ENCODE results near the gene C4BPA.

C4BPA gene

DNA sequence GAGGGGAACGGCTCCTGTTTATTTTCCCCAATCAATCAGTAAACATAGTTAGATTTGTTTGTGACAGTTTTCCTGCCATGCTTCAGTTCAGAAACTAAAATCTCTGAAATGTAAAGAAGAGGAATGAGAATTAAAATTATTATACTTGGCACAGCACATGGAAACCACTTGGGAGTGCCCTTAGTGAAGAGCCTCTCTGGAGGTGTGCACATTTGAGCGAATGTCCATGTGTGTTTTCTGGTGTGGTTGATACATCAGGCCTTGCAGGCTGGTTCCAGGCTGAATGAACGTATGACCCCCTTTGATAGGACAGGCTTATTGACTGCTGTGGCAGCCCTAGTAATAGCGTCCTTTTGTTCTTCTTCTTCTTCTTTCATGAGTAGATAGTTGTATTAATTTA lies 27.1 kb downstream of the C4BPA start:
- no peaks in the 10 kb centered on the region for H3K4me1 ChIP-seq (ENCODE audit: control insufficient read depth, insufficient read depth, low read length)
- no peak overlapping the region for H3K9ac ChIP-seq (ENCODE audit: low read depth, low read length)
- H3K9me3 ChIP-seq (ENCODE audit: control insufficient read depth, insufficient read depth, low read length): no peaks in the 10 kb centered on the region
- H3K4me3 ChIP-seq (ENCODE audit: low read depth, low read length): no peak overlapping the region
- H3K36me3 ChIP-seq (ENCODE audit: control insufficient read depth, insufficient read depth, low read length): no peaks in the 10 kb centered on the region
- no peaks in the 10 kb centered on the region for H3K27me3 ChIP-seq (ENCODE audit: control insufficient read depth, insufficient read depth, low read length)

DNA sequence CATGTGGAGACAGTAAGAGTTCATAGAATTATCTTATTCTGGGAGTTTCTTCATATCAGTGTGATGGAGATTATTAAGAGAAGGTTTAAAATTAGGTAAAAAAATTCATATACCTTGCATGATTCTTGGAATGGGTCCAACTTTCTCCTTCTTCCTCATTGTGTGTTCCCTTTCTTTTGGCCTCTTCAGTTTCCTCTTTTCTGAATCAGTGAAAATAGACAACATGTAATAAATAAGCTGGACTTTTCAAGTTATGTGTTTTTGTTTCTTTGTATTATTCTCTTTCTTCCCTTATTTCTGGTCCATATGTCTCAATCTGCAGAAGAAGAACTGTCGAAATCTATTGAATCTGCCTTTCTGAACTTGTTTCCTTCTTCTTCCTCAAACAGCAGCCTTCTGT lies 30.5 kb downstream of the C4BPA start:
- Histone ChIP-seq H3K27me3 (ENCODE audit: control insufficient read depth, insufficient read depth, low read length) (no peaks in the 10 kb centered on the region), H3K4me1 (ENCODE audit: control insufficient read depth, insufficient read depth, low read length) (no peaks in the 10 kb centered on the region), H3K4me3 (ENCODE audit: low read depth, low read length) (no peak overlapping the region), H3K9ac (ENCODE audit: low read depth, low read length) (no peak overlapping the region), H3K9me3 (ENCODE audit: control insufficient read depth, insufficient read depth, low read length) (no peaks in the 10 kb centered on the region), H3K36me3 (ENCODE audit: control insufficient read depth, insufficient read depth, low read length) (no peaks in the 10 kb centered on the region)

DNA sequence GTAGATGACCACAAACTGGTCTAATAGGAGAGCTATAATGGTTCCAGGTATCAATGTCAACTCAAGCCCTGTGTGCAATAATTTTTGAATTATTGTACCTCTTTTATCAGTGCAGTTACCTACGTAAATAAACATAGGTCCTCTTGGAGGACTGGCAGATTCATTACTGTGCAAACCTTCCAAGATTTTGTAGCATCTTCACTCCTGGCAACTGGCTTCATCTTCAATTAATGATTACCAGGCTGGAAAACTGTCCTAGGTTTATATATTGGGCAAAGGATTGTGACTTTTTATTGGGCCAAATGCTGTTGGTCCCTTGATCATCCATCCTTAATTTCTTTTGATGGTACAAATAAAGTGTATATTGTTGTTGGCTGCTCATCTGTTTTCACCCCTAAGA lies 35.6 kb downstream of the C4BPA start:
- Histone ChIP-seq H3K27me3 (ENCODE audit: control insufficient read depth, insufficient read depth, low read length) (no peaks in the 10 kb centered on the region), H3K4me1 (ENCODE audit: control insufficient read depth, insufficient read depth, low read length) (no peaks in the 10 kb centered on the region), H3K36me3 (ENCODE audit: control insufficient read depth, insufficient read depth, low read length) (no peaks in the 10 kb centered on the region), H3K4me3 (ENCODE audit: low read depth, low read length) (no peak overlapping the region), H3K9me3 (ENCODE audit: control insufficient read depth, insufficient read depth, low read length) (no peaks in the 10 kb centered on the region), H3K9ac (ENCODE audit: low read depth, low read length) (no peak overlapping the region)

DNA sequence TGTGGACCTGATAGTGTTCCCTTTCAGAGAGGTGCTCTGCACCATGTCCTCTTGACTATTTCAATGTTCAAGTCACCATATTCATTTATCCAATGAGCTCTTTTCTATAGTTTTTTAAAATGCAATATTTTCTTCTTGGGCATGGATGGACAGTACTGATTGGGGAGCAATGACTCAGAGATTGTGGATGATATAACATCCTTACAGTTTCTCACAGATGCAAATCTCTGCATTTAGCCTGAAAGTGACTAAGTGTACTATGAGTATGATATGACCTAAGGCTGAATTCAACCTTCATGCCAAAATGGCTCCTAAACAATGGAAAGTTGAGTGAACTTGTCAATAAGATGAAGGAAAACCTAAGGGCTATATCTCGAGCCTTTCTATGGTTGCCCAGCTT lies 36.5 kb downstream of the C4BPA start:
- no peak overlapping the region for H3K4me3 ChIP-seq (ENCODE audit: low read depth, low read length)
- H3K27me3 ChIP-seq (ENCODE audit: control insufficient read depth, insufficient read depth, low read length): no peaks in the 10 kb centered on the region
- no peaks in the 10 kb centered on the region for H3K36me3 ChIP-seq (ENCODE audit: control insufficient read depth, insufficient read depth, low read length)
- H3K9me3 ChIP-seq (ENCODE audit: control insufficient read depth, insufficient read depth, low read length): no peaks in the 10 kb centered on the region
- H3K4me1 ChIP-seq (ENCODE audit: control insufficient read depth, insufficient read depth, low read length): no peaks in the 10 kb centered on the region
- no peak overlapping the region for H3K9ac ChIP-seq (ENCODE audit: low read depth, low read length)

DNA sequence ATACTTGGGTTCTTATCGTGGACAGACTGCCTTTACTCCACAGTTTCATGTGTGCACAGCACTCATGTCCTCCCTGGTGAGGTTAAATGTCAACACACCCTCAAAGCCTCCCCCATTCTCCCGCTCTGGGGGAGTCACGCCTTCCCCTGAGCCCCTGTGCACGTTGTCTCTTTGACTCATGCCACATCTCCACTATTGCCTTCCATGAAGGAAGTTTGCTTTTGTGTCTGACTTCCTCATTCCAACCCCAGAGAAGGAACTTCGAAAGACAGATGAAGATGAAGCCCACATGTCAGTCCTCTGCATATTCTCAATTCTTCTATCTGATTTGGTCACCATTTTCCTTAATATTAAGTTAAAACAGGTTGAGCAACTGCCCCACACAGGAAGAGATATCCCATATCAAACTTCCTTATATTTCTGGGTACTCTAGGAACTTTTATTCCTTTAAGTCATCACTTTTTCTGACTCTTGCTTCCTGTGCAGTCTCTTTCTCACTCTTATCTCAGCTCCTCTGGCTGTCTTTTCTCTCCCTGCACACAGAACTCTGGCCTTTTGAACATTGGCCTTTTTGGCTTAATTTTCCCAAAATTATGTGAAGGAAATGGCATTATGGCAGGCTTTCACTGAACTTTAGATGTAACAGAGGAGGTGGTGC lies 41.5 kb downstream of the C4BPA start:
- no peaks in the 10 kb centered on the region for H3K9me3 ChIP-seq (ENCODE audit: control insufficient read depth, insufficient read depth, low read length)
- H3K4me1 ChIP-seq (ENCODE audit: control insufficient read depth, insufficient read depth, low read length): no peaks in the 10 kb centered on the region
- H3K9ac ChIP-seq (ENCODE audit: low read depth, low read length): no peak overlapping the region
- H3K4me3 ChIP-seq (ENCODE audit: low read depth, low read length): no peak overlapping the region
- no peaks in the 10 kb centered on the region for H3K27me3 ChIP-seq (ENCODE audit: control insufficient read depth, insufficient read depth, low read length)
- no peaks in the 10 kb centered on the region for H3K36me3 ChIP-seq (ENCODE audit: control insufficient read depth, insufficient read depth, low read length)

DNA sequence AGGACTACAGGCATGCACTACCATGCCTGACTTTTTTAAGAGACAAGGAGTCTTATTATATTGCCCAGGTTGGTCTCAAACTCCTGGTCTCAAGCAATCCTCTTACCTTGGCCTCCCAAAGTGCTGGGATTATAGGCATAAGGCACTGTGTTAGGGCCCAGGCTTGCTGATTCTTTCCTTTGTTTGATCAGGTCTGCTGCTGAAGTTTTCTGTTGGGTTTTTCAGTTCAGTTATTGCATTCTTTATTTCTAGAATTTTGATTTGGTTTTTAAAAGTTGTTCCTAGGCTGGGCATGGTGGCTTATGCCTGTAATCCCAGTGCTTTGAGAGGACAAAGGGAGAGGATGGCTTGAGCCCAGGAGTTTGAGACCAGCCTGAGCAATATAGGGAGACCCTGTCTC lies 47.9 kb downstream of the C4BPA start:
- Histone ChIP-seq H3K27me3 (ENCODE audit: control insufficient read depth, insufficient read depth, low read length) (no peaks in the 10 kb centered on the region), H3K4me1 (ENCODE audit: control insufficient read depth, insufficient read depth, low read length) (no peaks in the 10 kb centered on the region), H3K9me3 (ENCODE audit: control insufficient read depth, insufficient read depth, low read length) (no peaks in the 10 kb centered on the region), H3K4me3 (ENCODE audit: low read depth, low read length) (no peak overlapping the region), H3K9ac (ENCODE audit: low read depth, low read length) (no peak overlapping the region), H3K36me3 (ENCODE audit: control insufficient read depth, insufficient read depth, low read length) (no peaks in the 10 kb centered on the region)

DNA sequence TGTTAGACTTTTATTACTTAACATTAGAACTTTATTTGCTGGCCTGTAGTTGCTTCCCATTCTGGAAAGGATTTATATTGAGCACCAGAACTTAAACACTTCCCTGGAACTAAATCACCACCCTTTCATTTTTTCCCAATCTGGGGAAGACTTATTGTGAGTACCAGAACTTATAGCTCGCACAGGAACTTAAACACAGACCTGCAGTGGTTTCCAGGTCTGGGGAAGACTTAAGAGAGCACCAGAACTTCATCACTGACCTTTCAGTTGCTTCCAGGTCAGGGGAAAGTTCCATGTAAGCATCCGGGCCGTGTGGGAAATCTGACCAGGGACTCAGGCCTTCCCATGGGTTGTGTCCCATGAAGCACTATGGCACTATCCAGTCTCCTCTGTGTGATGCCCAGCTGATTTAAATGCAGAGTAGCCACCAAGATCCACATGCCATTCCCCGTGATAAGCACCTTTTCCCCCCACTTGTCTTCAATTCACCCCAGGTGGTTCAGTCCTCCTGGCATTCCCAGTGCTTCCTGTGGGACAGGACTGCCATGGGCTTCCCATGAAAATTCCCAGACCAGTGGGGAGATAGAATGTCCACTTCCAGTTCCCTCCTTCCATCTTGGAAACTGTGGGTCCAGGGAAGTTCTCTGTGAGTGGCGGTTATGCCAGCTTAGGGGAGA lies 48.9 kb downstream of the C4BPA start:
- no peaks in the 10 kb centered on the region for H3K9me3 ChIP-seq (ENCODE audit: control insufficient read depth, insufficient read depth, low read length)
- no peak overlapping the region for H3K4me3 ChIP-seq (ENCODE audit: low read depth, low read length)
- H3K4me1 ChIP-seq (ENCODE audit: control insufficient read depth, insufficient read depth, low read length): no peaks in the 10 kb centered on the region
- H3K9ac ChIP-seq (ENCODE audit: low read depth, low read length): no peak overlapping the region
- no peaks in the 10 kb centered on the region for H3K36me3 ChIP-seq (ENCODE audit: control insufficient read depth, insufficient read depth, low read length)
- H3K27me3 ChIP-seq (ENCODE audit: control insufficient read depth, insufficient read depth, low read length): no peaks in the 10 kb centered on the region

DNA sequence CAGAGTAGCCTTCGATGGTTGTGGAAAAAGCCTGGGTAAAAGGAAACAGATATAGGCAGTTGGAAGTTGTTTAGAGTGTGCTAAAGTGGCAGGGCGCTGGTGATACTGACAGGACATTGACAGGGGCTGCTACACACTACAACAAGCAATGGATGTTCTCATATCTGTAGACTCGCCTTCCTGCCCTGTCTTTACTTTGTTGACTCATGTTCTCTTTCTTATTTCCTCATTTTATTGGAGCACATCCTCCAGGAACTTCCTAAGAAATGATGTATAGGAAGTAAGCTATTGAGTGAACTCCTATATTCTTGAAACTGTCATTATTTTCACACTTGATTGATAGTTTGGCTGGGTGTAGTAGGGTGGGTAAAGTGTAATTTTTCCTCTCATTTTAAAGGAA lies 51.0 kb downstream of the C4BPA start:
- Histone ChIP-seq H3K9me3 (ENCODE audit: control insufficient read depth, insufficient read depth, low read length) (no peaks in the 10 kb centered on the region), H3K4me1 (ENCODE audit: control insufficient read depth, insufficient read depth, low read length) (no peaks in the 10 kb centered on the region), H3K4me3 (ENCODE audit: low read depth, low read length) (no peak overlapping the region), H3K36me3 (ENCODE audit: control insufficient read depth, insufficient read depth, low read length) (no peaks in the 10 kb centered on the region), H3K27me3 (ENCODE audit: control insufficient read depth, insufficient read depth, low read length) (no peaks in the 10 kb centered on the region), H3K9ac (ENCODE audit: low read depth, low read length) (no peak overlapping the region)

DNA sequence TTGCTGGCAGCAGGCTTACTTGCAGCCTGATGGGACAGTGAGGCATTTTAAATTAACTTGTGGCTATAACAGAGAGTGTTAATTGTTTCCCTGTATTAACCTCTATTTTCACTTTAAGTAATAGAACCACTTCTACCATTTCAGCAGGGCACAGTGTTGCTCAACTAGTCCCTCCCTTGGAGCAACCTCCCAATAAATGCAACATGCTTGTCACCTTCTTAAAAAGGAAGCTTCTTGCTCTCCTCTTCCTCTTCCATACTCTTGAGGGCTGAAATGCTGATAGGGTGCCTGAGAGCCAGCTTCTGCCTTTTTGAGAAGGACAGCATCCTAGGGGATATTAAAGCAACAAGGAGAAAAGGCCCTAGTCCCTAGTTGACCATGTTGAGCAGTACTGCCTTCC lies 52.1 kb downstream of the C4BPA start:
- Histone ChIP-seq H3K4me3 (ENCODE audit: low read depth, low read length) (no peak overlapping the region), H3K9me3 (ENCODE audit: control insufficient read depth, insufficient read depth, low read length) (no peaks in the 10 kb centered on the region), H3K4me1 (ENCODE audit: control insufficient read depth, insufficient read depth, low read length) (no peaks in the 10 kb centered on the region), H3K9ac (ENCODE audit: low read depth, low read length) (no peak overlapping the region), H3K36me3 (ENCODE audit: control insufficient read depth, insufficient read depth, low read length) (no peaks in the 10 kb centered on the region), H3K27me3 (ENCODE audit: control insufficient read depth, insufficient read depth, low read length) (no peaks in the 10 kb centered on the region)

DNA sequence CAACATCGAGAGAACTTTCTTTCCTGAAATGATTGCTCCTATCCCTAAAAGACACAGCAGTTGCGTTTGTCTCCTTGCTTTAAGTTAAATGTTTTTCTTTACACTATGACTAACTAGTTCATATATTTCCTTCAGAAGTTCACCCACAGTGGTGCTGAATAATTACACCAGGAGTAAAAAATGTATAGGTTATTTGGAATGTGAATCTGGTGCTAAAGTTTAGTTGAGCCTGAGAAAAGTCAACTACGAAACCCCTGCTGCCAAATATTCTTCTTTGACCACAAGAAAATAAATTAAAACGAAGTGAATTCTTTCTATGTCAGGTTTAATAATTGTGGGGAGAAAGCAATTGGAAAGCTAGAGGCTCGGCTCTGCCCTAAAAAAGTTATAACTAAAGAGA lies 52.8 kb downstream of the C4BPA start:
- H3K27me3 ChIP-seq (ENCODE audit: control insufficient read depth, insufficient read depth, low read length): no peaks in the 10 kb centered on the region
- no peak overlapping the region for H3K4me3 ChIP-seq (ENCODE audit: low read depth, low read length)
- H3K4me1 ChIP-seq (ENCODE audit: control insufficient read depth, insufficient read depth, low read length): no peaks in the 10 kb centered on the region
- H3K36me3 ChIP-seq (ENCODE audit: control insufficient read depth, insufficient read depth, low read length): no peaks in the 10 kb centered on the region
- no peaks in the 10 kb centered on the region for H3K9me3 ChIP-seq (ENCODE audit: control insufficient read depth, insufficient read depth, low read length)
- no peak overlapping the region for H3K9ac ChIP-seq (ENCODE audit: low read depth, low read length)

DNA sequence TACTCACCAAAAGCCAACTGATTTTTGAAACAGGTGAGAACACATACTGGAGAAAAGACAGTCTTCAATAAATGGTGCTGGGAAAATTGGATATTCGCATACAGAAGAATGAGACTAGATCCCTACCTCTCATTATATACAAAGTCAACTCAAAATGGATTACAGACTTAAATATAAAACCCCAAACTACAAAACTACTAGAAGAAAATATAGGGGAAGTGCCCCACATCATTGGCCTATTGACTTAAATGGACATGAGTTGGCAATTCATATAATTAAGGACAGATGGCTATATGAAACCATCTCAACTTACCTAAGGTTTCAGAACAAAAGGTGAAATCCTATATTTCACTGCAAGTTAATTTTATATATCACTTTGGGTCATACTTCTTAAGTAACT lies 60.1 kb downstream of the C4BPA start:
- Histone ChIP-seq H3K9ac (ENCODE audit: low read depth, low read length) (no peak overlapping the region), H3K4me3 (ENCODE audit: low read depth, low read length) (no peak overlapping the region), H3K27me3 (ENCODE audit: control insufficient read depth, insufficient read depth, low read length) (no peaks in the 10 kb centered on the region), H3K9me3 (ENCODE audit: control insufficient read depth, insufficient read depth, low read length) (no peaks in the 10 kb centered on the region), H3K4me1 (ENCODE audit: control insufficient read depth, insufficient read depth, low read length) (no peaks in the 10 kb centered on the region), H3K36me3 (ENCODE audit: control insufficient read depth, insufficient read depth, low read length) (no peaks in the 10 kb centered on the region)

DNA sequence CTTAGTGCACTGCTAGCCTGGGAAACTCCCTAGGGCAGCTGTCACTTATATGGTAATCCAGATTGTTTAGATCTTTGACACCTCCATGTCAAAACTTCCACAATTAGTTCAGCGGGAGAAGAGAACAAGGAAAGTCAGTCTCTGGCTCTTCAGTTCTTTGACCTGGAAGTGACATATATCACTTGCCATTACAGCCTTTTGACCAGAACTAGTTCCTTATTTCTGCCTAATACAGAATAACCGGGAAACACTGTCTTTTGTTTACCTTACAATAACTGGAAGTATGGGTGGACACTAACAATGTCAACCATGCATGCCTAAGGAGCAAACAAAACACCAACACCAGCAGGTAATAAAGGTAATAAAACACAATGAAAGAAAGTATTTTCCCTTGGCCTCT lies 68.3 kb downstream of the C4BPA start:
- Histone ChIP-seq H3K4me3 (ENCODE audit: low read depth, low read length) (no peak overlapping the region), H3K4me1 (ENCODE audit: control insufficient read depth, insufficient read depth, low read length) (no peaks in the 10 kb centered on the region), H3K9ac (ENCODE audit: low read depth, low read length) (no peak overlapping the region), H3K9me3 (ENCODE audit: control insufficient read depth, insufficient read depth, low read length) (no peaks in the 10 kb centered on the region), H3K36me3 (ENCODE audit: control insufficient read depth, insufficient read depth, low read length) (no peaks in the 10 kb centered on the region), H3K27me3 (ENCODE audit: control insufficient read depth, insufficient read depth, low read length) (no peaks in the 10 kb centered on the region)

All from iPS-15b (cell line).